ENCODE measurements around the gene FRY.

DNA sequence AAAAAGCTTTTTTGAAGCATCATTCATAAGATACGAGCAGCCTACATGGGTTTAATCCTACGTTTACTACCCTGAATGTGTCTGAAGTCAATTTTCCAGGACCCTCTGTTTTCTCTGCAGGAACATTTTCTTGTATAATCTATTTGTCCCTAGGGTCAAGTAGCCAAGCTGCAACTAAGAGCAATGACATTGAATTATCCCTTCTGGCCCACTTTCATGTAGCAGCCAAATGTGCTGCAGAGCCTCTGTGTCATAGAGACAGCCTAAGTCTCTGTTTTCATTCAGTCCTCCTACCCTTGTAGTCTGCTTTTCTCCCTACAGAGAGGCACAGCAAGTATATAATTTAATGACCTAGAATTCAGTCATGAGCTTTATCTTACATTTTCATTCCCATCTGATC, 201.5 kb downstream of the FRY start:
- TF ChIP-seq CHD2 (IDR thresholded peaks at IDR 0.05; ENCODE audit: low read depth, low read length) (no peak), ZNF124 (CRISPR knock-in tag; IDR thresholded peaks at IDR 0.05) (no peak)
- TF ChIP-seq, protein P1, sequence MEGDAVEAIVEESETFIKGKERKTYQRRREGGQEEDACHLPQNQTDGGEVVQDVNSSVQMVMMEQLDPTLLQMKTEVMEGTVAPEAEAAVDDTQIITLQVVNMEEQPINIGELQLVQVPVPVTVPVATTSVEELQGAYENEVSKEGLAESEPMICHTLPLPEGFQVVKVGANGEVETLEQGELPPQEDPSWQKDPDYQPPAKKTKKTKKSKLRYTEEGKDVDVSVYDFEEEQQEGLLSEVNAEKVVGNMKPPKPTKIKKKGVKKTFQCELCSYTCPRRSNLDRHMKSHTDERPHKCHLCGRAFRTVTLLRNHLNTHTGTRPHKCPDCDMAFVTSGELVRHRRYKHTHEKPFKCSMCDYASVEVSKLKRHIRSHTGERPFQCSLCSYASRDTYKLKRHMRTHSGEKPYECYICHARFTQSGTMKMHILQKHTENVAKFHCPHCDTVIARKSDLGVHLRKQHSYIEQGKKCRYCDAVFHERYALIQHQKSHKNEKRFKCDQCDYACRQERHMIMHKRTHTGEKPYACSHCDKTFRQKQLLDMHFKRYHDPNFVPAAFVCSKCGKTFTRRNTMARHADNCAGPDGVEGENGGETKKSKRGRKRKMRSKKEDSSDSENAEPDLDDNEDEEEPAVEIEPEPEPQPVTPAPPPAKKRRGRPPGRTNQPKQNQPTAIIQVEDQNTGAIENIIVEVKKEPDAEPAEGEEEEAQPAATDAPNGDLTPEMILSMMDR (CRISPR knock-in tag; IDR thresholded peaks at IDR 0.05): no peak
- TF ChIP-seq, protein P2, sequence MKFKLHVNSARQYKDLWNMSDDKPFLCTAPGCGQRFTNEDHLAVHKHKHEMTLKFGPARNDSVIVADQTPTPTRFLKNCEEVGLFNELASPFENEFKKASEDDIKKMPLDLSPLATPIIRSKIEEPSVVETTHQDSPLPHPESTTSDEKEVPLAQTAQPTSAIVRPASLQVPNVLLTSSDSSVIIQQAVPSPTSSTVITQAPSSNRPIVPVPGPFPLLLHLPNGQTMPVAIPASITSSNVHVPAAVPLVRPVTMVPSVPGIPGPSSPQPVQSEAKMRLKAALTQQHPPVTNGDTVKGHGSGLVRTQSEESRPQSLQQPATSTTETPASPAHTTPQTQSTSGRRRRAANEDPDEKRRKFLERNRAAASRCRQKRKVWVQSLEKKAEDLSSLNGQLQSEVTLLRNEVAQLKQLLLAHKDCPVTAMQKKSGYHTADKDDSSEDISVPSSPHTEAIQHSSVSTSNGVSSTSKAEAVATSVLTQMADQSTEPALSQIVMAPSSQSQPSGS (CRISPR knock-in tag; IDR thresholded peaks at IDR 0.05): no peak
- TF ChIP-seq, protein P3, sequence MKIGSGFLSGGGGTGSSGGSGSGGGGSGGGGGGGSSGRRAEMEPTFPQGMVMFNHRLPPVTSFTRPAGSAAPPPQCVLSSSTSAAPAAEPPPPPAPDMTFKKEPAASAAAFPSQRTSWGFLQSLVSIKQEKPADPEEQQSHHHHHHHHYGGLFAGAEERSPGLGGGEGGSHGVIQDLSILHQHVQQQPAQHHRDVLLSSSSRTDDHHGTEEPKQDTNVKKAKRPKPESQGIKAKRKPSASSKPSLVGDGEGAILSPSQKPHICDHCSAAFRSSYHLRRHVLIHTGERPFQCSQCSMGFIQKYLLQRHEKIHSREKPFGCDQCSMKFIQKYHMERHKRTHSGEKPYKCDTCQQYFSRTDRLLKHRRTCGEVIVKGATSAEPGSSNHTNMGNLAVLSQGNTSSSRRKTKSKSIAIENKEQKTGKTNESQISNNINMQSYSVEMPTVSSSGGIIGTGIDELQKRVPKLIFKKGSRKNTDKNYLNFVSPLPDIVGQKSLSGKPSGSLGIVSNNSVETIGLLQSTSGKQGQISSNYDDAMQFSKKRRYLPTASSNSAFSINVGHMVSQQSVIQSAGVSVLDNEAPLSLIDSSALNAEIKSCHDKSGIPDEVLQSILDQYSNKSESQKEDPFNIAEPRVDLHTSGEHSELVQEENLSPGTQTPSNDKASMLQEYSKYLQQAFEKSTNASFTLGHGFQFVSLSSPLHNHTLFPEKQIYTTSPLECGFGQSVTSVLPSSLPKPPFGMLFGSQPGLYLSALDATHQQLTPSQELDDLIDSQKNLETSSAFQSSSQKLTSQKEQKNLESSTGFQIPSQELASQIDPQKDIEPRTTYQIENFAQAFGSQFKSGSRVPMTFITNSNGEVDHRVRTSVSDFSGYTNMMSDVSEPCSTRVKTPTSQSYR (CRISPR knock-in tag; IDR thresholded peaks at IDR 0.05; ENCODE audit: borderline replicate concordance): no peak
- TF ChIP-seq, protein P4, sequence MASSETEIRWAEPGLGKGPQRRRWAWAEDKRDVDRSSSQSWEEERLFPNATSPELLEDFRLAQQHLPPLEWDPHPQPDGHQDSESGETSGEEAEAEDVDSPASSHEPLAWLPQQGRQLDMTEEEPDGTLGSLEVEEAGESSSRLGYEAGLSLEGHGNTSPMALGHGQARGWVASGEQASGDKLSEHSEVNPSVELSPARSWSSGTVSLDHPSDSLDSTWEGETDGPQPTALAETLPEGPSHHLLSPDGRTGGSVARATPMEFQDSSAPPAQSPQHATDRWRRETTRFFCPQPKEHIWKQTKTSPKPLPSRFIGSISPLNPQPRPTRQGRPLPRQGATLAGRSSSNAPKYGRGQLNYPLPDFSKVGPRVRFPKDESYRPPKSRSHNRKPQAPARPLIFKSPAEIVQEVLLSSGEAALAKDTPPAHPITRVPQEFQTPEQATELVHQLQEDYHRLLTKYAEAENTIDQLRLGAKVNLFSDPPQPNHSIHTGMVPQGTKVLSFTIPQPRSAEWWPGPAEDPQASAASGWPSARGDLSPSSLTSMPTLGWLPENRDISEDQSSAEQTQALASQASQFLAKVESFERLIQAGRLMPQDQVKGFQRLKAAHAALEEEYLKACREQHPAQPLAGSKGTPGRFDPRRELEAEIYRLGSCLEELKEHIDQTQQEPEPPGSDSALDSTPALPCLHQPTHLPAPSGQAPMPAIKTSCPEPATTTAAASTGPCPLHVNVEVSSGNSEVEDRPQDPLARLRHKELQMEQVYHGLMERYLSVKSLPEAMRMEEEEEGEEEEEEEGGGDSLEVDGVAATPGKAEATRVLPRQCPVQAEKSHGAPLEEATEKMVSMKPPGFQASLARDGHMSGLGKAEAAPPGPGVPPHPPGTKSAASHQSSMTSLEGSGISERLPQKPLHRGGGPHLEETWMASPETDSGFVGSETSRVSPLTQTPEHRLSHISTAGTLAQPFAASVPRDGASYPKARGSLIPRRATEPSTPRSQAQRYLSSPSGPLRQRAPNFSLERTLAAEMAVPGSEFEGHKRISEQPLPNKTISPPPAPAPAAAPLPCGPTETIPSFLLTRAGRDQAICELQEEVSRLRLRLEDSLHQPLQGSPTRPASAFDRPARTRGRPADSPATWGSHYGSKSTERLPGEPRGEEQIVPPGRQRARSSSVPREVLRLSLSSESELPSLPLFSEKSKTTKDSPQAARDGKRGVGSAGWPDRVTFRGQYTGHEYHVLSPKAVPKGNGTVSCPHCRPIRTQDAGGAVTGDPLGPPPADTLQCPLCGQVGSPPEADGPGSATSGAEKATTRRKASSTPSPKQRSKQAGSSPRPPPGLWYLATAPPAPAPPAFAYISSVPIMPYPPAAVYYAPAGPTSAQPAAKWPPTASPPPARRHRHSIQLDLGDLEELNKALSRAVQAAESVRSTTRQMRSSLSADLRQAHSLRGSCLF (CRISPR knock-in tag; IDR thresholded peaks at IDR 0.05; ENCODE audit: borderline replicate concordance): no peak
- TF ChIP-seq, protein P5, sequence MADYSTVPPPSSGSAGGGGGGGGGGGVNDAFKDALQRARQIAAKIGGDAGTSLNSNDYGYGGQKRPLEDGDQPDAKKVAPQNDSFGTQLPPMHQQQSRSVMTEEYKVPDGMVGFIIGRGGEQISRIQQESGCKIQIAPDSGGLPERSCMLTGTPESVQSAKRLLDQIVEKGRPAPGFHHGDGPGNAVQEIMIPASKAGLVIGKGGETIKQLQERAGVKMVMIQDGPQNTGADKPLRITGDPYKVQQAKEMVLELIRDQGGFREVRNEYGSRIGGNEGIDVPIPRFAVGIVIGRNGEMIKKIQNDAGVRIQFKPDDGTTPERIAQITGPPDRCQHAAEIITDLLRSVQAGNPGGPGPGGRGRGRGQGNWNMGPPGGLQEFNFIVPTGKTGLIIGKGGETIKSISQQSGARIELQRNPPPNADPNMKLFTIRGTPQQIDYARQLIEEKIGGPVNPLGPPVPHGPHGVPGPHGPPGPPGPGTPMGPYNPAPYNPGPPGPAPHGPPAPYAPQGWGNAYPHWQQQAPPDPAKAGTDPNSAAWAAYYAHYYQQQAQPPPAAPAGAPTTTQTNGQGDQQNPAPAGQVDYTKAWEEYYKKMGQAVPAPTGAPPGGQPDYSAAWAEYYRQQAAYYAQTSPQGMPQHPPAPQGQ (CRISPR knock-in tag; IDR thresholded peaks at IDR 0.05; ENCODE audit: borderline replicate concordance): no peak

All from HepG2 (cell line).